ENCODE results near the gene HOXB1. TPM values are rescaled to one million over a fixed set of nuclear protein-coding genes. Genes with fewer than 3 reads are reported as not detected.

The HOXB1 gene
- total and polyA plus RNA-seq, 2 experiments from 2014 or later: not detected

DNA sequence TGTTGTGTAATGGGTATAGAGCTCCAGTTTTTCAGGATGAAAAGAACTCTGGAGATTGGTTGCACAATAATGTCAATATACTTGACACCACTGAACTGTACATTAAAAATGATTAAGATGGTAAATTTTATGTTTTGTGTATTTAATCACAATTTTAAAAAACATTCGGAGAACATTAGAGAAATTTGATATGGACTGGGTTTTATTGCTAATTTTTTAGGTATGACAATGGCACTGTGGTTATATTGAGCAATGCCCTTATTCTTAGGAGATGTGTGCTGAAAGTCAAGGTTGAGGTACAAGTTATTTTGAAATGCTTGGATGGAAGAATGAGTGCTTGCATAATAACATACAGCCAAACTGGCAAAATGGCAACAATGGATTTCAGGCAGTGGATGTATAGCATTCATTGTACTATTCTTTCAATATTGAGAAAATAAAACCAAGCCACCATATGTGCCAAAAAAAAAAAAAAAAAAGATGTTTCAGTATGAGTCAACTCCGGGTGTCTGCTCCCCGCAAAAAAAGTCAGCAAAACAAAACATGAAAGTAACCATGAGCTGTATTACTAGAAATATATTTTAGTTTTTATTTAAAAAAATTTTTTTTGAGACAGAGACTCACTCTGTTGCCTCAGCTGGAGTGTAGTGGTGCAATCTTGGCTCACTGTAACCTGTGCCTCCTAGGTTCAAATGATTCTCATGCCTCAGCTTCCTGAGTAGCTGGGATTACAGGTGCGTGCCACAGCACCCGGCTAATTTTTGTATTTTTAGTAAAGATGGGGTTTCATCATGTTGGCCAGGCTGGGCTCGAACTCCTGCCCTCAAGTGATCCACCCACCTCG, 19.8 kb downstream of the HOXB1 start (continued):
- TF ChIP-seq, protein P1, sequence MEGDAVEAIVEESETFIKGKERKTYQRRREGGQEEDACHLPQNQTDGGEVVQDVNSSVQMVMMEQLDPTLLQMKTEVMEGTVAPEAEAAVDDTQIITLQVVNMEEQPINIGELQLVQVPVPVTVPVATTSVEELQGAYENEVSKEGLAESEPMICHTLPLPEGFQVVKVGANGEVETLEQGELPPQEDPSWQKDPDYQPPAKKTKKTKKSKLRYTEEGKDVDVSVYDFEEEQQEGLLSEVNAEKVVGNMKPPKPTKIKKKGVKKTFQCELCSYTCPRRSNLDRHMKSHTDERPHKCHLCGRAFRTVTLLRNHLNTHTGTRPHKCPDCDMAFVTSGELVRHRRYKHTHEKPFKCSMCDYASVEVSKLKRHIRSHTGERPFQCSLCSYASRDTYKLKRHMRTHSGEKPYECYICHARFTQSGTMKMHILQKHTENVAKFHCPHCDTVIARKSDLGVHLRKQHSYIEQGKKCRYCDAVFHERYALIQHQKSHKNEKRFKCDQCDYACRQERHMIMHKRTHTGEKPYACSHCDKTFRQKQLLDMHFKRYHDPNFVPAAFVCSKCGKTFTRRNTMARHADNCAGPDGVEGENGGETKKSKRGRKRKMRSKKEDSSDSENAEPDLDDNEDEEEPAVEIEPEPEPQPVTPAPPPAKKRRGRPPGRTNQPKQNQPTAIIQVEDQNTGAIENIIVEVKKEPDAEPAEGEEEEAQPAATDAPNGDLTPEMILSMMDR (conservative IDR thresholded peaks at IDR 0.05; ENCODE audit: low read depth in 2 of 2): no peak
- TF ChIP-seq, protein P2, sequence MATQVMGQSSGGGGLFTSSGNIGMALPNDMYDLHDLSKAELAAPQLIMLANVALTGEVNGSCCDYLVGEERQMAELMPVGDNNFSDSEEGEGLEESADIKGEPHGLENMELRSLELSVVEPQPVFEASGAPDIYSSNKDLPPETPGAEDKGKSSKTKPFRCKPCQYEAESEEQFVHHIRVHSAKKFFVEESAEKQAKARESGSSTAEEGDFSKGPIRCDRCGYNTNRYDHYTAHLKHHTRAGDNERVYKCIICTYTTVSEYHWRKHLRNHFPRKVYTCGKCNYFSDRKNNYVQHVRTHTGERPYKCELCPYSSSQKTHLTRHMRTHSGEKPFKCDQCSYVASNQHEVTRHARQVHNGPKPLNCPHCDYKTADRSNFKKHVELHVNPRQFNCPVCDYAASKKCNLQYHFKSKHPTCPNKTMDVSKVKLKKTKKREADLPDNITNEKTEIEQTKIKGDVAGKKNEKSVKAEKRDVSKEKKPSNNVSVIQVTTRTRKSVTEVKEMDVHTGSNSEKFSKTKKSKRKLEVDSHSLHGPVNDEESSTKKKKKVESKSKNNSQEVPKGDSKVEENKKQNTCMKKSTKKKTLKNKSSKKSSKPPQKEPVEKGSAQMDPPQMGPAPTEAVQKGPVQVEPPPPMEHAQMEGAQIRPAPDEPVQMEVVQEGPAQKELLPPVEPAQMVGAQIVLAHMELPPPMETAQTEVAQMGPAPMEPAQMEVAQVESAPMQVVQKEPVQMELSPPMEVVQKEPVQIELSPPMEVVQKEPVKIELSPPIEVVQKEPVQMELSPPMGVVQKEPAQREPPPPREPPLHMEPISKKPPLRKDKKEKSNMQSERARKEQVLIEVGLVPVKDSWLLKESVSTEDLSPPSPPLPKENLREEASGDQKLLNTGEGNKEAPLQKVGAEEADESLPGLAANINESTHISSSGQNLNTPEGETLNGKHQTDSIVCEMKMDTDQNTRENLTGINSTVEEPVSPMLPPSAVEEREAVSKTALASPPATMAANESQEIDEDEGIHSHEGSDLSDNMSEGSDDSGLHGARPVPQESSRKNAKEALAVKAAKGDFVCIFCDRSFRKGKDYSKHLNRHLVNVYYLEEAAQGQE (IDR thresholded peaks at IDR 0.05; ENCODE audit: unreplicated experiment): no peak
- TF ChIP-seq EZH2phosphoT487 (IDR thresholded peaks at IDR 0.05; ENCODE audit: unreplicated experiment): no peak
- no peak for TF ChIP-seq STAT1 (IDR thresholded peaks at IDR 0.05; ENCODE audit: unreplicated experiment)

DNA sequence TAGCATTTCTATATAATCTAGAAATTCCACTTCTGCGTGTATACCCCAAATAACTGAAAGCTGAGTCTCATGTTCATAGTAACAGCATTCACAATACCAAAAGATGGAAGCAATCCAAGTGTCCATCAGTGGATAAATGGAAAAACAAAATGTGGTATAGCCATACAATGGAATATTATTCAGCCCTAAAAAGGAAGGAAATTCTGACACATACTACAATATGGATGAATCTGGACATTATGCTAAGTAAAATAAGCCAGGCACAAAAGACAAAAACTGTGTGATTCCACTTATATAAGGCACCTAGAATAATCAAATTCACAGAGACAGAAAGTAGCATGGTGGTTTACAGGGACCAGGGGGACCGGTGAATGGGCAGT, 20.4 kb downstream of the HOXB1 start:
- Histone ChIP-seq H3K4me1 (ENCODE audit: insufficient read depth) (peaks cover 30% of the 10 kb centered on the region), H3K4me2 (no peak overlapping the region), H3K27me3 (ENCODE audit: insufficient read depth) (peaks cover 17% of the 10 kb centered on the region), H3F3A (replicated peaks; ENCODE audit: low read depth) (0 out of 2 replicates have a peak, but pooled peaks cover 4% of the 10 kb centered on the region), H3K9me2 (ENCODE audit: insufficient read depth) (no peaks in the 10 kb centered on the region), H3K27ac (ENCODE audit: low read depth) (no peak overlapping the region), H4K20me1 (replicated peaks; ENCODE audit: insufficient read depth) (no peaks in the 10 kb centered on the region), H3K79me2 (replicated peaks; ENCODE audit: insufficient read depth) (no peaks in the 10 kb centered on the region), H3K4me3 (no peak overlapping the region), H3K36me3 (ENCODE audit: insufficient read depth) (no peaks in the 10 kb centered on the region), H2AFZ (no peak overlapping the region)
- DNase-seq (ENCODE audit: low spot score) (no peak), ATAC-seq (no peak)
- no peaks in the 10 kb centered on the region for H3K9me3 Mint-ChIP-seq
- peaks cover 24% of the 10 kb centered on the region for H3K27me3 Mint-ChIP-seq (ENCODE audit: insufficient read depth, low read depth, poor library complexity)
- peaks cover 25% of the 10 kb centered on the region for H3K4me1 Mint-ChIP-seq
- H3K36me3 Mint-ChIP-seq (ENCODE audit: low read depth): no peaks in the 10 kb centered on the region
- H3K4me3 Mint-ChIP-seq: no peak overlapping the region
- H3K27ac Mint-ChIP-seq: no peak overlapping the region
- no peak for TF ChIP-seq CREB1 (CRISPR knock-in tag; IDR thresholded peaks at IDR 0.05; ENCODE audit: low read depth)
- no peak for TF ChIP-seq ZNF114 (CRISPR knock-in tag; IDR thresholded peaks at IDR 0.05)
- TF ChIP-seq, protein P2 (IDR thresholded peaks at IDR 0.05; ENCODE audit: unreplicated experiment): no peak
- TF ChIP-seq EZH2phosphoT487 (IDR thresholded peaks at IDR 0.05; ENCODE audit: unreplicated experiment): no peak
- TF ChIP-seq, protein P3, sequence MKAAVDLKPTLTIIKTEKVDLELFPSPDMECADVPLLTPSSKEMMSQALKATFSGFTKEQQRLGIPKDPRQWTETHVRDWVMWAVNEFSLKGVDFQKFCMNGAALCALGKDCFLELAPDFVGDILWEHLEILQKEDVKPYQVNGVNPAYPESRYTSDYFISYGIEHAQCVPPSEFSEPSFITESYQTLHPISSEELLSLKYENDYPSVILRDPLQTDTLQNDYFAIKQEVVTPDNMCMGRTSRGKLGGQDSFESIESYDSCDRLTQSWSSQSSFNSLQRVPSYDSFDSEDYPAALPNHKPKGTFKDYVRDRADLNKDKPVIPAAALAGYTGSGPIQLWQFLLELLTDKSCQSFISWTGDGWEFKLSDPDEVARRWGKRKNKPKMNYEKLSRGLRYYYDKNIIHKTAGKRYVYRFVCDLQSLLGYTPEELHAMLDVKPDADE (IDR thresholded peaks at IDR 0.05): no peak

Measured in GM23338 (cell line).